ENCODE measurements around the gene PLEKHH3. TPM values are rescaled to one million over a fixed set of nuclear protein-coding genes. Genes with fewer than 3 reads are reported as not detected.

Gene PLEKHH3
- total and polyA plus RNA-seq, 4 donors, result 4.2 to 10.3 (median 7.9) TPM

- WGBS, result 85% methylated on average over 10 of the region's 10 CpGs
- no peak for DNase-seq (ENCODE audit: low spot score)
- H3K27me3 ChIP-seq (ENCODE audit: control insufficient read depth in 4 of 4, insufficient read depth in 4 of 4, low read length in 3 of 4), result no peaks in the 10 kb centered on the region
- no peak for TF ChIP-seq RAD21 (IDR thresholded peaks at IDR 0.05)
- no peak for TF ChIP-seq YY1 (IDR thresholded peaks at IDR 0.05)
- TF ChIP-seq SP1 (IDR thresholded peaks at IDR 0.05), result no peak
- TF ChIP-seq ZBTB33 (IDR thresholded peaks at IDR 0.05), result no peak
- TF ChIP-seq GABPA (IDR thresholded peaks at IDR 0.05 in 1 of 2, conservative IDR thresholded peaks at IDR 0.05 in 1 of 2), result no peak
- TF ChIP-seq ATF3 (IDR thresholded peaks at IDR 0.05), result no peak
- TF ChIP-seq HNF4A (conservative IDR thresholded peaks at IDR 0.05), result no peak
- TF ChIP-seq MAX (IDR thresholded peaks at IDR 0.05), result no peak
- H3K9me3 ChIP-seq (ENCODE audit: control insufficient read depth in 4 of 4, low read length in 3 of 4), result no peaks in the 10 kb centered on the region
- H3K4me3 ChIP-seq (ENCODE audit: low read depth in 1 of 3, low read length in 3 of 3), result no peak overlapping the region
- H3K9ac ChIP-seq (ENCODE audit: low read depth in 1 of 2, low read length in 2 of 2), result no peak overlapping the region
- no peak overlapping the region for H3K27ac ChIP-seq (ENCODE audit: low read depth in 1 of 2, low read length in 2 of 2)
- peaks cover 14 to 53% (median 28%) of the 10 kb centered on the region in 4 donors for H3K36me3 ChIP-seq (ENCODE audit: control insufficient read depth in 4 of 4, insufficient read depth in 3 of 4, low read depth in 1 of 4, low read length in 3 of 4)
- no peaks in the 10 kb centered on the region for H3K4me1 ChIP-seq (ENCODE audit: control insufficient read depth in 4 of 4, insufficient read depth in 4 of 4, low read length in 3 of 4)
These were observed 23.9 kb upstream of the PLEKHH3 start for GRCh38 chr17:42700586-42701289.

- Histone ChIP-seq H3K27ac (ENCODE audit: low read depth in 1 of 2, low read length in 2 of 2) (no peak overlapping the region), H3K9me3 (ENCODE audit: control insufficient read depth in 4 of 4, low read length in 3 of 4) (no peaks in the 10 kb centered on the region), H3K36me3 (ENCODE audit: control insufficient read depth in 4 of 4, insufficient read depth in 3 of 4, low read depth in 1 of 4, low read length in 3 of 4) (peaks cover 11 to 40% (median 17%) of the 10 kb centered on the region in 4 donors), H3K4me3 (ENCODE audit: low read depth in 1 of 3, low read length in 3 of 3) (no peak overlapping the region), H3K9ac (ENCODE audit: low read depth in 1 of 2, low read length in 2 of 2) (no peak overlapping the region), H3K4me1 (ENCODE audit: control insufficient read depth in 4 of 4, insufficient read depth in 4 of 4, low read length in 3 of 4) (no peaks in the 10 kb centered on the region), H3K27me3 (ENCODE audit: control insufficient read depth in 4 of 4, insufficient read depth in 4 of 4, low read length in 3 of 4) (no peaks in the 10 kb centered on the region)
- TF ChIP-seq HNF4A (conservative IDR thresholded peaks at IDR 0.05), result no peak
- TF ChIP-seq JUND (IDR thresholded peaks at IDR 0.05), result no peak
- TF ChIP-seq RXRA (IDR thresholded peaks at IDR 0.05), result no peak
- TF ChIP-seq ZBTB33 (IDR thresholded peaks at IDR 0.05), result no peak
- TF ChIP-seq ATF3 (IDR thresholded peaks at IDR 0.05), result no peak
- TF ChIP-seq CTCF (IDR thresholded peaks at IDR 0.05; ENCODE audit: low read depth, low read length, missing input control), result no peak
- TF ChIP-seq SP1 (IDR thresholded peaks at IDR 0.05), result no peak
- no peak for TF ChIP-seq MAX (IDR thresholded peaks at IDR 0.05)
- TF ChIP-seq RAD21 (IDR thresholded peaks at IDR 0.05), result no peak
- no peak for TF ChIP-seq TAF1 (conservative IDR thresholded peaks at IDR 0.05)
- TF ChIP-seq REST (IDR thresholded peaks at IDR 0.05), result no peak
- TF ChIP-seq FOXA2 (IDR thresholded peaks at IDR 0.05), result no peak
- no peak for TF ChIP-seq GABPA (IDR thresholded peaks at IDR 0.05 in 1 of 2, conservative IDR thresholded peaks at IDR 0.05 in 1 of 2)
- WGBS, result 95% methylated on average over 4 of the region's 4 CpGs
- no peak for DNase-seq (ENCODE audit: low spot score)
These were observed 22.6 kb upstream of the PLEKHH3 start for GRCh38 chr17:42699415-42699740.
